ENCODE results near the gene PIK3R3. TPM values are rescaled to one million over a fixed set of nuclear protein-coding genes. Genes with fewer than 3 reads are reported as not detected.

PIK3R3 gene
- total and polyA plus RNA-seq, 2 donors (not counting 3 experiments of a cell fraction or from before 2014, with no cell fraction given), result 7.5 to 14.3 TPM

GRCh38 chr1:46166521-46167462 lies 34.4 kb upstream of the PIK3R3 start:
- H3K27ac ChIP-seq (ENCODE audit: insufficient read depth, low read depth, low read length), result no peak overlapping the region
- dilution Hi-C loops (cut with MboI; ENCODE audit: extremely low pct_ligation_motif_present, low sequenced_read_pairs) (no loop called here), intact Hi-C loops (cut with micrococcal nuclease) (loop anchor here (2.0 kb wide), 1 partner anchor 34 kb away; the partner anchor contains the start of gene PIK3R3)
- FAIRE-seq (peak; percentile 70), DNase-seq (ENCODE audit: low read depth, low spot score) (peak; percentile 37)
- no peaks in the 10 kb centered on the region for H3K9me1 ChIP-seq (replicated peaks; ENCODE audit: control insufficient read depth, extremely low read depth, insufficient read depth, low read length)
- peak overlapping the region; percentile 55 for H3K4me2 ChIP-seq (ENCODE audit: insufficient read depth, low read length)
- H3K9me3 ChIP-seq (replicated peaks; ENCODE audit: control insufficient read depth, insufficient read depth, low read length), result no peaks in the 10 kb centered on the region
- ChIA-PET CTCF (interaction anchor here (0.9 to 2.8 kb wide), 3 partner anchors 39 to 127 kb away, joined by 3 to 8 read pairs (median 4); no protein-coding TSS in a partner anchor), POLR2A (interaction anchor here (1.8 kb wide), 1 partner anchor 35 kb away, joined by 8 read pairs; the partner anchor contains the start of gene PIK3R3)
- H2AFZ ChIP-seq (ENCODE audit: low read depth, low read length), result peak overlapping the region; percentile 99
- H3K27me3 ChIP-seq (ENCODE audit: control insufficient read depth in 2 of 2, insufficient read depth in 2 of 2, low read length in 2 of 2), result peaks cover 0 to 17% of the 10 kb centered on the region in 2 experiments
- no peaks in the 10 kb centered on the region for H3K36me3 ChIP-seq (ENCODE audit: control insufficient read depth in 2 of 2, extremely low read depth in 1 of 2, insufficient read depth in 2 of 2, low read length in 2 of 2)
- BruUV-seq (replicated peaks), result no TSS peak
- H3K9ac ChIP-seq (replicated peaks; ENCODE audit: extremely low read depth, insufficient read depth, low read length), result peak overlapping the region; percentile 11
- H3K4me1 ChIP-seq (ENCODE audit: control insufficient read depth, extremely low read depth, insufficient read depth, low read length), result peaks cover 11% of the 10 kb centered on the region
- H3K79me2 ChIP-seq (ENCODE audit: control insufficient read depth, insufficient read depth, low read length), result no peaks in the 10 kb centered on the region
- H3K4me3 ChIP-seq (replicated peaks in 1 of 3; ENCODE audit: insufficient read depth in 1 of 3, low read depth in 1 of 3, low read length in 3 of 3), result peak overlapping the region; percentile 18 to 42 (median 41)
- H4K20me1 ChIP-seq (replicated peaks; ENCODE audit: control insufficient read depth, extremely low read depth, insufficient read depth, low read length), result no peaks in the 10 kb centered on the region
- TF ChIP-seq JUN (IDR thresholded peaks at IDR 0.05; ENCODE audit: borderline replicate concordance, insufficient read depth, insufficient read length, low read depth) (no peak), FOS (IDR thresholded peaks at IDR 0.05; ENCODE audit: borderline replicate concordance, insufficient read depth, low read length) (no peak), MYC (IDR thresholded peaks at IDR 0.05; ENCODE audit: low read depth, low read length) (no peak), POLR2A (IDR thresholded peaks at IDR 0.05; ENCODE audit: low read depth, low read length) (no peak), EZH2 (IDR thresholded peaks at IDR 0.05; ENCODE audit: borderline replicate concordance, low read depth, low read length, severe bottlenecking) (no peak)

GRCh38 chr1:46160212-46160611 lies 27.8 kb upstream of the PIK3R3 start:
- H4K20me1 ChIP-seq (replicated peaks; ENCODE audit: control insufficient read depth, extremely low read depth, insufficient read depth, low read length), result no peaks in the 10 kb centered on the region
- peaks cover 0 to 15% of the 10 kb centered on the region in 2 experiments for H3K27me3 ChIP-seq (ENCODE audit: control insufficient read depth in 2 of 2, insufficient read depth in 2 of 2, low read length in 2 of 2)
- TF ChIP-seq POLR2AphosphoS5 (IDR thresholded peaks at IDR 0.05; ENCODE audit: insufficient read depth, low read depth, low read length) (no peak), POLR2A (IDR thresholded peaks at IDR 0.05; ENCODE audit: low read depth, low read length) (no peak), GATA2 (IDR thresholded peaks at IDR 0.05; ENCODE audit: insufficient read depth, insufficient read length, low read depth, low read length) (no peak), JUN (IDR thresholded peaks at IDR 0.05; ENCODE audit: borderline replicate concordance, insufficient read depth, insufficient read length, low read depth) (no peak), MAX (IDR thresholded peaks at IDR 0.05; ENCODE audit: insufficient read depth, insufficient read length) (no peak), MYC (IDR thresholded peaks at IDR 0.05; ENCODE audit: low read depth, low read length) (no peak), EZH2 (IDR thresholded peaks at IDR 0.05; ENCODE audit: borderline replicate concordance, low read depth, low read length, severe bottlenecking) (no peak), CTCF (IDR thresholded peaks at IDR 0.05; ENCODE audit: extremely low read depth in 1 of 2, insufficient read depth in 1 of 2, low read depth in 1 of 2, low read length in 2 of 2) (no peak), FOS (IDR thresholded peaks at IDR 0.05; ENCODE audit: borderline replicate concordance, insufficient read depth, low read length) (no peak)
- no peaks in the 10 kb centered on the region for H3K36me3 ChIP-seq (ENCODE audit: control insufficient read depth in 2 of 2, extremely low read depth in 1 of 2, insufficient read depth in 2 of 2, low read length in 2 of 2)
- no peak overlapping the region for H3K27ac ChIP-seq (ENCODE audit: insufficient read depth, low read depth, low read length)
- H3K9me3 ChIP-seq (replicated peaks; ENCODE audit: control insufficient read depth, insufficient read depth, low read length), result no peaks in the 10 kb centered on the region
- no peak for DNase-seq (ENCODE audit: low read depth, low spot score)
- no peaks in the 10 kb centered on the region for H3K9me1 ChIP-seq (replicated peaks; ENCODE audit: control insufficient read depth, extremely low read depth, insufficient read depth, low read length)
- POLR2A ChIA-PET, result no interaction called here
- no peaks in the 10 kb centered on the region for H3K4me1 ChIP-seq (ENCODE audit: control insufficient read depth, extremely low read depth, insufficient read depth, low read length)
- no peak overlapping the region for H3K9ac ChIP-seq (replicated peaks; ENCODE audit: extremely low read depth, insufficient read depth, low read length)
- dilution Hi-C loops (cut with MboI; ENCODE audit: extremely low pct_ligation_motif_present, low sequenced_read_pairs) (no loop called here), intact Hi-C loops (cut with micrococcal nuclease) (no loop called here)
- FAIRE-seq, result no peak
- no peak overlapping the region for H3K4me3 ChIP-seq (replicated peaks in 1 of 3; ENCODE audit: insufficient read depth in 1 of 3, low read depth in 1 of 3, low read length in 3 of 3)
- H3K79me2 ChIP-seq (ENCODE audit: control insufficient read depth, insufficient read depth, low read length), result no peaks in the 10 kb centered on the region
- H3K4me2 ChIP-seq (ENCODE audit: insufficient read depth, low read length), result no peak overlapping the region
- no TSS peak for BruUV-seq (replicated peaks)
- CTCF ChIA-PET, result interaction anchor here (1.0 to 1.6 kb wide), 2 partner anchors 9 to 29 kb away, joined by 3 to 4 read pairs; no protein-coding TSS in a partner anchor
- no peak overlapping the region for H2AFZ ChIP-seq (ENCODE audit: low read depth, low read length)
